Mesendoderm (in vitro differentiated cells): Measurements from ENCODE around the gene SLC9A8.
A peak's percentile ranks its signal among the peaks of the same experiment; 100 is the strongest.
"Not testable (repeated sequence)": the region's sequence is repeated elsewhere in the genome, so short reads cannot be mapped to it uniquely, and the experiment has no call there.

Experiments used
- DNase-seq: peaks from one replicate; pipeline ENCODE4 v3.0.0; 2013
- H2AK5ac ChIP-seq: 2 replicates; pipeline ENCODE4 v1.6.1; 2013; ENCODE audit warnings: low read length, inconsistent platforms
- H2BK120ac ChIP-seq: 2 replicates; pipeline ENCODE4 v1.6.1; 2013; ENCODE audit warnings: low read depth, mild to moderate bottlenecking, low read length, moderate library complexity, mixed read lengths
- H2BK15ac ChIP-seq: replicated peaks from 2 replicates; pipeline ENCODE4 v1.6.1; 2013; ENCODE audit warnings: low read depth, mild to moderate bottlenecking, moderate library complexity
- H2BK5ac ChIP-seq: 2 replicates; pipeline ENCODE4 v1.6.1; 2013; ENCODE audit warnings: low read length, inconsistent platforms
- H3K18ac ChIP-seq: 2 replicates; pipeline ENCODE4 v1.6.1; 2013; ENCODE audit warnings: mild to moderate bottlenecking, low read length, mixed read lengths
- H3K23ac ChIP-seq: one replicate; pipeline ENCODE4 v1.6.1; 2013; ENCODE audit warnings: low read length
- H3K27ac ChIP-seq: 2 replicates; pipeline ENCODE4 v1.5.1; 2013; ENCODE audit warnings: low read depth, mild to moderate bottlenecking, inconsistent platforms, low read length, moderate library complexity
- H3K27me3 ChIP-seq: 2 replicates; pipeline ENCODE4 v1.6.1; 2013; ENCODE audit warnings: low read length, control low read depth, mild to moderate bottlenecking, inconsistent platforms; ENCODE audit not compliant: insufficient read depth, poor library complexity
- H3K36me3 ChIP-seq: 2 replicates; pipeline ENCODE4 v1.6.1; 2013; ENCODE audit warnings: low read length, inconsistent platforms; ENCODE audit not compliant: control insufficient read depth, insufficient read depth
- H3K4ac ChIP-seq: one replicate; pipeline ENCODE4 v1.6.1; 2013; ENCODE audit warnings: low read depth, mild to moderate bottlenecking, low read length, moderate library complexity
- H3K4me1 ChIP-seq: 2 replicates; pipeline ENCODE4 v1.6.1; 2013; ENCODE audit warnings: low read depth, low read length, inconsistent platforms; ENCODE audit not compliant: control insufficient read depth
- H3K4me2 ChIP-seq: 2 replicates; pipeline ENCODE4 v1.6.1; 2013; ENCODE audit warnings: low read length
- H3K4me3 ChIP-seq: 2 replicates; pipeline ENCODE4 v1.5.1; 2013; ENCODE audit warnings: mild to moderate bottlenecking, low read length
- H3K56ac ChIP-seq: one replicate; pipeline ENCODE4 v1.6.1; 2013; ENCODE audit warnings: low read length
- H3K79me1 ChIP-seq: 2 replicates; pipeline ENCODE4 v1.6.1; 2013; ENCODE audit warnings: low read length, inconsistent platforms
- H3K79me2 ChIP-seq: 2 replicates; pipeline ENCODE4 v1.6.1; 2013; ENCODE audit warnings: mild to moderate bottlenecking, low read length; ENCODE audit not compliant: control insufficient read depth, insufficient read depth
- H3K9ac ChIP-seq: 2 replicates; pipeline ENCODE4 v1.6.1; 2013; ENCODE audit warnings: low read length, inconsistent platforms
- H4K5ac ChIP-seq: one replicate; pipeline ENCODE4 v1.6.1; 2013; ENCODE audit warnings: low read length
- H4K8ac ChIP-seq: one replicate; pipeline ENCODE4 v1.6.1; 2013; ENCODE audit warnings: low read depth, mild to moderate bottlenecking, control low read depth, low read length, moderate library complexity
- WGBS: extraction: QIAGEN DNeasy Blood & Tissue Kit; methylation state at CpG from one replicate; pipeline ENCODE4 v1.1.7; 2013; ENCODE audit warnings: low lambda C conversion rate, missing lambda C conversion rate; ENCODE audit not compliant: insufficient coverage; ENCODE audit errors: extremely low coverage; 5-methylcytosine and 5-hydroxymethylcytosine counted together

SLC9A8 gene

GRCh38 chr20:49768204-49769047, 44.2 kb upstream of the SLC9A8 start:
- no peak overlapping the region for H4K5ac ChIP-seq
- no peak overlapping the region for H3K56ac ChIP-seq
- no peak overlapping the region for H3K27ac ChIP-seq
- no peak overlapping the region for H3K4ac ChIP-seq
- no peak overlapping the region for H2BK5ac ChIP-seq
- H3K23ac ChIP-seq, result no peak overlapping the region
- H3K9ac ChIP-seq, result no peak overlapping the region
- no peak overlapping the region for H2AK5ac ChIP-seq
- H3K27me3 ChIP-seq, result no peaks in the 10 kb centered on the region
- no CpG with 5 or more reads among the region's 8 CpGs for WGBS
- no peak overlapping the region for H3K4me3 ChIP-seq
- no peak overlapping the region for H2BK120ac ChIP-seq
- H2BK15ac ChIP-seq, result no peak overlapping the region
- H3K79me1 ChIP-seq, result no peaks in the 10 kb centered on the region
- no peak overlapping the region for H4K8ac ChIP-seq
- no peaks in the 10 kb centered on the region for H3K79me2 ChIP-seq
- H3K4me2 ChIP-seq, result no peak overlapping the region
- DNase-seq, result peak; percentile 79
- H3K4me1 ChIP-seq, result peaks cover 5% of the 10 kb centered on the region
- peak overlapping the region; percentile 66 for H3K18ac ChIP-seq
- no peaks in the 10 kb centered on the region for H3K36me3 ChIP-seq

- Histone ChIP-seq H3K4me2 (no peak overlapping the region), H4K5ac (no peak overlapping the region), H3K4me3 (no peak overlapping the region), H3K18ac (peak overlapping the region; percentile 1), H2AK5ac (no peak overlapping the region), H3K4ac (no peak overlapping the region), H3K79me1 (no peaks in the 10 kb centered on the region), H3K27me3 (no peaks in the 10 kb centered on the region), H4K8ac (no peak overlapping the region), H3K79me2 (no peaks in the 10 kb centered on the region), H2BK15ac (no peak overlapping the region), H2BK5ac (no peak overlapping the region), H3K27ac (no peak overlapping the region), H3K9ac (no peak overlapping the region), H3K56ac (no peak overlapping the region), H3K4me1 (peaks cover 5% of the 10 kb centered on the region), H3K23ac (no peak overlapping the region), H2BK120ac (no peak overlapping the region), H3K36me3 (no peaks in the 10 kb centered on the region)
- DNase-seq, result no peak
- WGBS, result no CpG with 5 or more reads among the region's 5 CpGs
These were observed 43.5 kb upstream of the SLC9A8 start for GRCh38 chr20:49769048-49769581.

- Histone ChIP-seq H3K4ac (no peak overlapping the region), H4K8ac (no peak overlapping the region), H3K27ac (no peak overlapping the region), H2AK5ac (no peak overlapping the region), H3K79me2 (no peaks in the 10 kb centered on the region), H2BK15ac (no peak overlapping the region), H3K27me3 (no peaks in the 10 kb centered on the region), H3K79me1 (no peaks in the 10 kb centered on the region), H2BK5ac (no peak overlapping the region), H3K23ac (no peak overlapping the region), H4K5ac (no peak overlapping the region), H3K4me2 (no peak overlapping the region), H3K9ac (no peak overlapping the region), H2BK120ac (no peak overlapping the region), H3K4me1 (peaks cover 5% of the 10 kb centered on the region), H3K4me3 (no peak overlapping the region), H3K36me3 (no peaks in the 10 kb centered on the region), H3K56ac (no peak overlapping the region), H3K18ac (no peak overlapping the region)
- no CpG with 5 or more reads among the region's 1 CpG for WGBS
- no peak for DNase-seq
These were observed 42.0 kb upstream of the SLC9A8 start for GRCh38 chr20:49770634-49771033.

GRCh38 chr20:49774213-49774612, 38.4 kb upstream of the SLC9A8 start:
- H3K18ac ChIP-seq, H3K4me3 ChIP-seq, H3K27me3 ChIP-seq, H3K4me2 ChIP-seq, H2BK120ac ChIP-seq, H3K79me1 ChIP-seq, H2AK5ac ChIP-seq, H3K27ac ChIP-seq, H2BK15ac ChIP-seq, H3K4ac ChIP-seq, H3K23ac ChIP-seq, H2BK5ac ChIP-seq, H3K4me1 ChIP-seq, H3K36me3 ChIP-seq, H3K56ac ChIP-seq, DNase-seq, H3K79me2 ChIP-seq, H3K9ac ChIP-seq, H4K5ac ChIP-seq, H4K8ac ChIP-seq: not testable (repeated sequence)
- WGBS, result no CpG with 5 or more reads among the region's 8 CpGs

GRCh38 chr20:49775229-49775693, 37.4 kb upstream of the SLC9A8 start:
- Histone ChIP-seq H3K4ac (no peak overlapping the region), H4K5ac (no peak overlapping the region), H3K36me3 (no peaks in the 10 kb centered on the region), H2BK15ac (no peak overlapping the region), H4K8ac (no peak overlapping the region), H3K56ac (no peak overlapping the region), H3K18ac (no peak overlapping the region), H3K4me3 (no peak overlapping the region), H3K23ac (no peak overlapping the region), H3K27me3 (no peaks in the 10 kb centered on the region), H3K79me1 (no peaks in the 10 kb centered on the region), H2BK120ac (no peak overlapping the region), H2BK5ac (no peak overlapping the region), H3K79me2 (no peaks in the 10 kb centered on the region), H3K27ac (no peak overlapping the region), H2AK5ac (no peak overlapping the region), H3K9ac (no peak overlapping the region), H3K4me1 (peaks cover 5% of the 10 kb centered on the region), H3K4me2 (no peak overlapping the region)
- no CpG with 5 or more reads among the region's 5 CpGs for WGBS
- DNase-seq, result peak; percentile 94
